Smooth muscle cell (in vitro differentiated cells): ENCODE results near the gene AGO4. TPM values are rescaled to one million over a fixed set of nuclear protein-coding genes. Genes with fewer than 3 reads are reported as not detected.
"Not testable (repeated sequence)": the region's sequence is repeated elsewhere in the genome, so short reads cannot be mapped to it uniquely, and the experiment has no call there.

Experiments used
- DNase-seq: peaks from one replicate; lab custom pipeline; 2025; ENCODE audit not compliant: unreplicated experiment; lab: John Stamatoyannopoulos, UW
- H2AFZ ChIP-seq: fragments of 200-600 bp; sonication (generic); 2 replicates; pipeline ENCODE4 v1.6.0; 2016; ENCODE audit warnings: antibody characterized with exemption, low read depth, mild to moderate bottlenecking
- H3F3A ChIP-seq: fragments of 200-600 bp; sonication (generic); 2 replicates; pipeline ENCODE4 v1.6.0; 2017; ENCODE audit warnings: antibody characterized with exemption, low read depth
- H3K27ac ChIP-seq: fragments of 200-600 bp; sonication (generic); 2 replicates; pipeline ENCODE4 v1.5.1; 2016; ENCODE audit warnings: low read depth, mild to moderate bottlenecking
- H3K27me3 ChIP-seq: fragments of 200-600 bp; sonication (generic); 2 replicates; pipeline ENCODE4 v1.6.1; 2016; ENCODE audit warnings: low read depth, mild to moderate bottlenecking
- H3K36me3 ChIP-seq: fragments of 200-600 bp; sonication (generic); 2 replicates; pipeline ENCODE4 v1.5.1; 2016; ENCODE audit warnings: low read depth
- H3K4me1 ChIP-seq: fragments of 200-600 bp; sonication (generic); 2 replicates; pipeline ENCODE4 v1.5.1; 2016; ENCODE audit warnings: low read depth
- H3K4me2 ChIP-seq: fragments of 200-600 bp; sonication (generic); 2 replicates; pipeline ENCODE4 v1.6.0; 2016; ENCODE audit warnings: mild to moderate bottlenecking
- H3K4me3 ChIP-seq: fragments of 200-600 bp; sonication (generic); 2 replicates; pipeline ENCODE4 v1.5.1; 2016; ENCODE audit warnings: mild to moderate bottlenecking
- H3K79me2 ChIP-seq: fragments of 200-600 bp; sonication (generic); 2 replicates; pipeline ENCODE4 v1.6.0; 2016; ENCODE audit warnings: low read depth, mild to moderate bottlenecking
- H3K9ac ChIP-seq: fragments of 200-600 bp; sonication (generic); 2 replicates; pipeline ENCODE4 v1.6.0; 2016; ENCODE audit warnings: low read depth
- H3K9me3 ChIP-seq: fragments of 200-600 bp; sonication (generic); replicated peaks from 2 replicates; pipeline ENCODE4 v1.5.1; 2016; ENCODE audit warnings: low read depth
- H4K20me1 ChIP-seq: fragments of 200-600 bp; sonication (generic); 2 replicates; pipeline ENCODE4 v1.6.0; 2016; ENCODE audit warnings: low read depth
- WGBS: methylation state at CpG from one replicate; pipeline ENCODE4 v1.1.7; 2016; ENCODE audit warnings: low lambda C conversion rate; 5-methylcytosine and 5-hydroxymethylcytosine counted together
- polyA plus RNA-seq: library from polyadenylated mRNA; unstranded; fragments of >200 nt; fragmentation: Nextera tagmentation; extraction: Ambion mirVana; gene quantifications from 2 replicates; pipeline ENCODE4 v1.2.1, GENCODE V29; 2016
- total RNA-seq: library from RNA; depleted of rRNA; stranded (reverse); fragments of >200 nt; gene quantifications from 2 replicates; pipeline ENCODE4 v1.2.3, GENCODE V29; 2014
- TF ChIP-seq, protein P1 (sequence below): fragments of 200-600 bp; sonication (generic); IDR thresholded peaks from 2 replicates; pipeline ENCODE4 v1.5.1; 2017; ENCODE audit warnings: borderline replicate concordance, mild to moderate bottlenecking, antibody characterized with exemption; ENCODE audit not compliant: insufficient read depth, poor library complexity, severe bottlenecking

Gene AGO4
- total and polyA plus RNA-seq, 2 experiments from 2014 or later, result 5.8 to 10.7 TPM

DNA sequence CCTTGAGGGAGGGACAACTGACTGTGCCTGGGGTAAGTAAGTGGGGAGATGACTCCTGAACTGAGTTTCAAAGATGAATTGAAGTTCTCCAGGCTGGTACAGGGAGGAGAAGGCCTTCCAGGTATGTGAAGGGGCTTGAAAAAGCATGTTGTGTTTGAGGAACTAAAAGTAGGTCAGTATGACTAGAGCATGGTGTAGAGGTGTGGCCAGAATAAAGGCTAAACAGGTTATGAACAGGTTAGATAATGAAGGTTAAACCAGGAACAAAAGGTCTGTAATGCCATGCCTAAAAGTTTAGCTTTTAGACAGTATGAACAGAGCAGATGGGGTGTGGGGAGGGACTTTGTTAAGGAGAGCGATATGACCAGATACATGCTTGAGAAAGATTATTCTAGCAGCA is 30.7 kb upstream of the AGO4 start:
- WGBS, result 100% methylated on average over 1 of the region's 1 CpG
- DNase-seq, result no peak

DNA sequence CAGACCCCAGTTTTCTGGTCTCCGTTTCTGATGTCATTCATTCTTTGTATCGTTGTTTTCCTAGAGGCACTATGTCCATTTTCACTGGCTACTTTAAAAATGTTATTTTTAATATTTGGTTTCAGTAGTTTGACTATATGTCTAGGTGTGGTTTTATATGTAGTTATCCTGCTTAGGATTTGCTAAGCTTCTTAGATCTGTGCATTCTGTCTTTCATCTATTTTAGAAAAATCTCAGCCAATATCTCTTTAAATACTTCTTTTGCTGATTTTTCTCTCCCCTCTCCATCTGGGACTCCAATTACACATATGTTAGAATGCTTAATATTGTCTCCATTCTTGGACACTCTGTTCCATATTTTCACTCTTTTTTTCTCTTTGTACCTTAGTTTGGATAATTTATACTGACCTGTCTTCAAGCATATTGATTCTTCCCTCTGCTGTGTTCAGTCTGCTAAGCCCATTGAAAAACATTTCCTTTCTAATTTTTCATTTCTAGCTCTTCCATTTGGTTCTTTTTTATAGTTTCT is 24.7 kb upstream of the AGO4 start:
- DNase-seq, result no peak
- H3K4me1 ChIP-seq, result no peaks in the 10 kb centered on the region
- no peak overlapping the region for H3K4me2 ChIP-seq
- TF ChIP-seq, protein P1, sequence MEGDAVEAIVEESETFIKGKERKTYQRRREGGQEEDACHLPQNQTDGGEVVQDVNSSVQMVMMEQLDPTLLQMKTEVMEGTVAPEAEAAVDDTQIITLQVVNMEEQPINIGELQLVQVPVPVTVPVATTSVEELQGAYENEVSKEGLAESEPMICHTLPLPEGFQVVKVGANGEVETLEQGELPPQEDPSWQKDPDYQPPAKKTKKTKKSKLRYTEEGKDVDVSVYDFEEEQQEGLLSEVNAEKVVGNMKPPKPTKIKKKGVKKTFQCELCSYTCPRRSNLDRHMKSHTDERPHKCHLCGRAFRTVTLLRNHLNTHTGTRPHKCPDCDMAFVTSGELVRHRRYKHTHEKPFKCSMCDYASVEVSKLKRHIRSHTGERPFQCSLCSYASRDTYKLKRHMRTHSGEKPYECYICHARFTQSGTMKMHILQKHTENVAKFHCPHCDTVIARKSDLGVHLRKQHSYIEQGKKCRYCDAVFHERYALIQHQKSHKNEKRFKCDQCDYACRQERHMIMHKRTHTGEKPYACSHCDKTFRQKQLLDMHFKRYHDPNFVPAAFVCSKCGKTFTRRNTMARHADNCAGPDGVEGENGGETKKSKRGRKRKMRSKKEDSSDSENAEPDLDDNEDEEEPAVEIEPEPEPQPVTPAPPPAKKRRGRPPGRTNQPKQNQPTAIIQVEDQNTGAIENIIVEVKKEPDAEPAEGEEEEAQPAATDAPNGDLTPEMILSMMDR, result no peak
- no peaks in the 10 kb centered on the region for H3K9me3 ChIP-seq
- no peaks in the 10 kb centered on the region for H4K20me1 ChIP-seq
- no peaks in the 10 kb centered on the region for H3K36me3 ChIP-seq
- no peak overlapping the region for H2AFZ ChIP-seq
- H3K27ac ChIP-seq, result no peak overlapping the region
- WGBS, result 90% methylated on average over 2 of the region's 2 CpGs
- H3K79me2 ChIP-seq, result no peaks in the 10 kb centered on the region
- H3K4me3 ChIP-seq, result no peak overlapping the region
- no peaks in the 10 kb centered on the region for H3F3A ChIP-seq
- no peak overlapping the region for H3K9ac ChIP-seq
- H3K27me3 ChIP-seq, result no peaks in the 10 kb centered on the region

More for the DNA sequence above, 30.7 kb upstream of the AGO4 start:
- no peaks in the 10 kb centered on the region for H3F3A ChIP-seq
- no peaks in the 10 kb centered on the region for H4K20me1 ChIP-seq
- H3K9ac ChIP-seq, result no peak overlapping the region
- H2AFZ ChIP-seq, result no peak overlapping the region
- no peak overlapping the region for H3K4me3 ChIP-seq
- no peak overlapping the region for H3K27ac ChIP-seq
- TF ChIP-seq, protein P1, result no peak
- no peaks in the 10 kb centered on the region for H3K36me3 ChIP-seq
- no peaks in the 10 kb centered on the region for H3K9me3 ChIP-seq
- no peaks in the 10 kb centered on the region for H3K27me3 ChIP-seq
- H3K79me2 ChIP-seq, result no peaks in the 10 kb centered on the region
- no peaks in the 10 kb centered on the region for H3K4me1 ChIP-seq
- no peak overlapping the region for H3K4me2 ChIP-seq

DNA sequence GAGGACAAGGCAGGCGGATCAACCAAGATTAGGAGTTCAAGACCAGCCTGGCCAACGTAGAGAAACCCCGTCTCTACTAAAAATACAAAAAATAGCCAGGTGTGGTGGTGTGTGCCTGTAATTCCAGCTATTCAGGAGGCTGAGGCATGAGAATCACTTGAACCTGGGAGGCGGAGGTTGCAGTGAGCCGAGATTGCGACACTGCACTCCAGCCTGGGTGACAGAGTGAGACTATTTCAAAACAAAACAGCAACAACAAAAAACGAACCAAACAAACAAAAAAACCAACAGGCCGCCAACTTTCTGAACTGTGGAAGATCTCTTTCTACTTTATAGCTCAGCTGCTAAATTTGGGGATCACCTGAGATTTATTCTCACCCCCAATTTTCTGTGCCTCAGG is 23.5 kb upstream of the AGO4 start:
- not testable (repeated sequence) for H3K9me3 ChIP-seq, H3K4me1 ChIP-seq, H3K9ac ChIP-seq, H2AFZ ChIP-seq, H3F3A ChIP-seq, H3K4me2 ChIP-seq, H3K27me3 ChIP-seq, H3K27ac ChIP-seq, H3K79me2 ChIP-seq, H3K36me3 ChIP-seq, H4K20me1 ChIP-seq, DNase-seq, H3K4me3 ChIP-seq
- WGBS, result 87% methylated on average over 8 of the region's 8 CpGs

DNA sequence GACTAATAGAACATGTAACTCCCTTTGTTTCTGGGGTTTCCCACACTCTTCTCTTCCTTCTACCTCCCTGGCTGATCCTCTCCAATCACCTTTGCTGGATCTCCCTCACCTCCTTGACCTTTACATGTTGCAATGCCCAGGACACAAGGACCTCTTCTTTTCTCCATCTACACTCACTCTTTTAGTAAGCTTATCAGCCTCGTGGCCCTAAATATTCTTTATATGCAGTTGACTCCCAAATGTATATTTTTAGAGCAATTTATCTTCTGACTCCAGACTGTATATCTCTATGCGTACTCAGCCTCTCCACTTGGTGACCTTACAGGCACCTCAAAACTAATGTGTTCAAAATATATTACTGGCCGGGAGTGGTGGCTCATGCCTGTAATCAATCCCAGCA is 19.7 kb upstream of the AGO4 start:
- WGBS, result 75% methylated on average over 3 of the region's 3 CpGs
- Histone ChIP-seq H3K36me3 (no peaks in the 10 kb centered on the region), H3K9ac (no peak overlapping the region), H3K4me2 (no peak overlapping the region), H3K4me1 (no peaks in the 10 kb centered on the region), H3K9me3 (no peaks in the 10 kb centered on the region), H3K4me3 (no peak overlapping the region), H3K27ac (no peak overlapping the region), H2AFZ (no peak overlapping the region), H3K79me2 (no peaks in the 10 kb centered on the region), H4K20me1 (no peaks in the 10 kb centered on the region), H3F3A (no peaks in the 10 kb centered on the region), H3K27me3 (no peaks in the 10 kb centered on the region)
- DNase-seq, result no peak
- TF ChIP-seq, protein P1, result no peak
